Posterior cingulate gyrus (tissue), 11 donors: ENCODE results near the gene OPN1MW2.
"Not testable (repeated sequence)": the region's sequence is repeated elsewhere in the genome, so short reads cannot be mapped to it uniquely, and the experiment has no call there.

ENCODE experiments used
- DNase-seq, 10 donors: peaks; one replicate each; pipeline versions ENCODE4 v3.0.0 to v3.0.0-alpha.2; 2020 to 2021; ENCODE audit warnings: mixed read lengths in 3 of 10
- intact Hi-C: fragments of 100-400 bp; cut with DNase I; formaldehyde crosslinking; loops from one replicate; pipeline ENCODE4 v1.15.1; 2023

OPN1MW2 gene

GRCh38 chrX:154219456-154219855 is at the start of gene OPN1MW2:
OPN1MW2 (plus strand) TSS chrX:154219756; CDS start chrX:154219816, 60 bp downstream.
- DNase-seq, intact Hi-C loops: not testable (repeated sequence)

GRCh38 chrX:154172535-154172943 is 47.0 kb upstream of the OPN1MW2 start:
- DNase-seq, intact Hi-C loops: not testable (repeated sequence)

GRCh38 chrX:154174356-154174755 is 45.2 kb upstream of the OPN1MW2 start:
- intact Hi-C loops, DNase-seq: not testable (repeated sequence)

- intact Hi-C loops, DNase-seq: not testable (repeated sequence)
Observed at GRCh38 chrX:154182296-154182695, 37.3 kb upstream of the OPN1MW2 start, which contains the start of gene OPN1MW. OPN1MW (plus strand) TSS chrX:154182596; CDS start chrX:154182678, 82 bp downstream.

GRCh38 chrX:154183794-154184193 is 35.8 kb upstream of the OPN1MW2 start:
- DNase-seq, intact Hi-C loops: not testable (repeated sequence)

GRCh38 chrX:154192846-154193245 is 26.7 kb upstream of the OPN1MW2 start:
- DNase-seq, intact Hi-C loops: not testable (repeated sequence)

GRCh38 chrX:154194316-154194715 is 25.2 kb upstream of the OPN1MW2 start:
- DNase-seq, intact Hi-C loops: not testable (repeated sequence)

GRCh38 chrX:154196466-154196865 is 23.1 kb upstream of the OPN1MW2 start:
- intact Hi-C loops = not testable (repeated sequence)

GRCh38 chrX:154209670-154210418 is 9.7 kb upstream of the OPN1MW2 start:
- DNase-seq, intact Hi-C loops: not testable (repeated sequence)

More at GRCh38 chrX:154196466-154196865, 23.1 kb upstream of the OPN1MW2 start:
- DNase-seq = not testable (repeated sequence)

- DNase-seq = peak in 3 of 10 donors; percentile 2 to 18 (median 3)
- intact Hi-C loops = not testable (repeated sequence)
Observed at GRCh38 chrX:154211057-154211456, 8.5 kb upstream of the OPN1MW2 start.

GRCh38 chrX:154211499-154211898 is 8.1 kb upstream of the OPN1MW2 start:
- intact Hi-C loops = not testable (repeated sequence)

GRCh38 chrX:154225292-154225691 is 5.7 kb downstream of the OPN1MW2 start:
- DNase-seq, intact Hi-C loops: not testable (repeated sequence)

More at GRCh38 chrX:154211499-154211898, 8.1 kb upstream of the OPN1MW2 start:
- not testable (repeated sequence) for DNase-seq

- DNase-seq, intact Hi-C loops: not testable (repeated sequence)
Observed at GRCh38 chrX:154226706-154227105, 7.2 kb downstream of the OPN1MW2 start.

GRCh38 chrX:154231443-154231842 is 11.9 kb downstream of the OPN1MW2 start:
- DNase-seq, intact Hi-C loops: not testable (repeated sequence)

GRCh38 chrX:154233620-154234019 is 14.1 kb downstream of the OPN1MW2 start:
- intact Hi-C loops, DNase-seq: not testable (repeated sequence)

- DNase-seq = peak in 1 of 10 donors; percentile 15
- intact Hi-C loops = not testable (repeated sequence)
Observed at GRCh38 chrX:154238939-154239559, 19.5 kb downstream of the OPN1MW2 start.

- intact Hi-C loops = not testable (repeated sequence)
- peak in 3 of 10 donors; percentile 14 to 40 (median 14) for DNase-seq
Observed at GRCh38 chrX:154239982-154240503, 20.5 kb downstream of the OPN1MW2 start.

- not testable (repeated sequence) for DNase-seq
Observed at GRCh38 chrX:154247377-154248045, 28.0 kb downstream of the OPN1MW2 start.

GRCh38 chrX:154248076-154248475 is 28.5 kb downstream of the OPN1MW2 start:
- intact Hi-C loops = not testable (repeated sequence)

More at GRCh38 chrX:154247377-154248045, 28.0 kb downstream of the OPN1MW2 start:
- intact Hi-C loops = not testable (repeated sequence)

GRCh38 chrX:154257282-154257681 is 37.7 kb downstream of the OPN1MW2 start, which contains the start of gene OPN1MW3:
OPN1MW3 (plus strand) TSS chrX:154257582; CDS start chrX:154257620, 38 bp downstream.
- intact Hi-C loops, DNase-seq: not testable (repeated sequence)

More at GRCh38 chrX:154248076-154248475, 28.5 kb downstream of the OPN1MW2 start:
- not testable (repeated sequence) for DNase-seq
